ENCODE results near the gene RBMS1. TPM values are rescaled to one million over a fixed set of nuclear protein-coding genes. Genes with fewer than 3 reads are reported as not detected.
"Not testable (repeated sequence)": the region's sequence is repeated elsewhere in the genome, so short reads cannot be mapped to it uniquely, and the experiment has no call there.

RBMS1 gene
- total RNA-seq, 1 donor from 2014 or later = 116 TPM

DNA sequence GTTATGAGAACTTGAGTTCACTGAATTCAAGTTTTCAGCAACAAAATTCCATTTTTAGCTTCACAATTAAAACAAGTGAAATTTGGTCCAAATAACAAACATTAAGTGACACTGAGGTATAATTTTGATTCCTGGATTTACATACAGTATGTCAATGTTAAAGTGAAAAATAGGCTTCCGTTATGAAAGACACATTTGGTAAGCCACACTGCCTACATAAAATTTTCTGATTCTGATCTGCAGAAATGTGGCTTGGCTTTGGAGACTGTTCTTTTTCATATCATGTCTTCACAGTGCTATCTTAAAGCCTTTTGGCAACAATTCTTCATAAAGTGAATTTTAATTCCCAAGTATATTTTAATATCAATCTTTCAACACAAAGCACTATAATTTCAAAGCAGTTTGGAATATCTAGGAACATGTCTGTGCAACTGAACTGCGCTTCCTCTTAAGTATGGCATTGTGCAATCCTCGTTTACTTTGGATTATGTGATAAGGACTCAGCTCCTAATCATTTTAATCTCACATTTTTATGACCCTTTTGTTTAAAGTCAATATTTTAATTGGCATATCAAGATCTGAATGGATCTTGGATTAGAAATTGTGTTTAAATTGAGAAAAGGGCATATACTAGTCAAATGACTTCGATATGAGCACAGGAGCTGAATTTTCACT lies 60.0 kb downstream of the RBMS1 start:
- no peak for DNase-seq (ENCODE audit: low read depth)

DNA sequence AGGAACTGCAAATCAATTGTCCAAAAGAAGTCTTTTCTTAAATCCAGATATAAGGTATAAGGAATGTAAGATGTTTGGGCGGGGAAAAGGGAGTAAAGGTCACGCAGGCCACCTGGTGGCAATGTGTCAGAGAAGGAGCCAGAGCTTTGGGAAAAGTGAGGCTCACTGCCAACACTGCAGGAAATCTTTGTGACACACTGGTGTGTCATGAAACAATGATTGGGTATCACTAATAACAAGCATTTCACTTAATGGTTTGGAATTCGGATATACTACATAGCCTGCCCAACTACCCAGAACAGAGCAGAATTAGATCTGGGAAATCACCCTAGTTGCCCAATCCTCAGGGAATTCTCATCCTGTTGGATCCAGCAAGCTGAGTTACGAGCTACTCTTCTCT lies 61.0 kb downstream of the RBMS1 start:
- DNase-seq (ENCODE audit: low read depth) = peak; percentile 97

DNA sequence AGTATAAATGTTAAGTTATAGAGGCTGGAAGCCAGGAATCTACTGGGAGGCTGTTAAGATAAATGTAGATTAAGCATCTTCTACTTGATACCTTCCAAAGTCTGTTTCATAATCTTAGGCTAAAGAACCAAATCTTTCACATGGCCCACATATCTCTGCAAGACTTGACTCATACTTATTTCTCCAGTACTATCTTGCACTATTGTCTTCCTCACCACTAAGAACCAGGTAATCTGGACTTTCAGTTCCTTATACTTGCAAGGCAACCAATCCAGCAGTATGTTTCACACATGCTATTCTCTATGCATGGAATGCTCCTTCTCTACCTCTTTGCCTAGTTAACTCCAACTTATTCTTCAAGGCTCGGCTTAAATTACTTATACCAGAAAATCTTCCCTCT lies 62.2 kb downstream of the RBMS1 start:
- no peak for DNase-seq (ENCODE audit: low read depth)

DNA sequence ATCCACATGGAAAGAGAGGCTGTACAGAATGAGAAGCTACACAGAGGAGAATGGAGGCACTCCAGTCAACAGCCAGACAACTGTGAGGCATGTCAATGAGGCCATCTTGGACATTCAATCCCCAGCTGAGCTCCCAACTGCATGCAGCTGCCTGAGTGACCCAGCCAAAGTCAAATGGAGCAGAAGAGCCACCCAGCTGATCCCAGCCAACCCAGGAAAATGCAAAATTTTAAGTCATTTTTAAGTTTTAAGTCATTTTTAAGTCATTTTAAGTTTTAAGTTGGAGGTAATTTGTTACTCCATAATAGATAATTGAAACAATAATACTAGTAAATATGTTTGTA lies 63.6 kb downstream of the RBMS1 start:
- DNase-seq (ENCODE audit: low read depth) = no peak

DNA sequence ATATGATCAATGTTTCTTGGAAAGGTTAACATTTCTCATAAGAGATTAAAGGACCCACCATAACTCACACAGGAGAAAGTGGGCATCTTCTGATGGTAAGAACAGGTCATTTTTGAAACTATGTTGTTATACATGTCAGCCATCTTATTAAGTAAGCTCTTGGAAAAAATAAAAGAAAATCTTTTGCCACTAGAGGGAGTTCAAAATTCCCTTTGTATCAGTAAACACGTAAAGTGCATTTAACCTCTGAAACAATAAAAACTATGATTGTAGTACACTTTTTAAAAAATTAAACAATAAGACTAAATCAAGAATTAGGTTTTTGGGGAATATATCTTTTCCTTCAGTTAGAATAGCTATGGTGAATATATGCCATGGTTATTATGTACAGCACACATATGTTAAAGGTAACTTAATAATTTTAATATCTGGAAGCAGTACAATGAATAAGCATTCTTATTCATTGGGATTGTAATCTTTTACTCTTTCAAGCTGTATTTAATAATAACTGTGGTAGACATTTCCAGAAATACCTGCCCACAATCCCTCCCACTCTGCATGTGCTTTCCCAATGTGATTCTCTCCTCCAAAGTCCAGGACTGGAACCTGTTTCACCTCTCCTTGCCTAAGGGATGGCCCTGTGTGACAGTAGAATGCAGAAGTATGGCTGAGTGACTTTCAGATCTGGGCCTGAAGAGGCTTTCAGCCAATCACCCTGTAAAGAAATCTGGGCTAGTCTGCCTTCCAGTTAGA lies 64.2 kb downstream of the RBMS1 start:
- DNase-seq (ENCODE audit: low read depth) = peak; percentile 78

DNA sequence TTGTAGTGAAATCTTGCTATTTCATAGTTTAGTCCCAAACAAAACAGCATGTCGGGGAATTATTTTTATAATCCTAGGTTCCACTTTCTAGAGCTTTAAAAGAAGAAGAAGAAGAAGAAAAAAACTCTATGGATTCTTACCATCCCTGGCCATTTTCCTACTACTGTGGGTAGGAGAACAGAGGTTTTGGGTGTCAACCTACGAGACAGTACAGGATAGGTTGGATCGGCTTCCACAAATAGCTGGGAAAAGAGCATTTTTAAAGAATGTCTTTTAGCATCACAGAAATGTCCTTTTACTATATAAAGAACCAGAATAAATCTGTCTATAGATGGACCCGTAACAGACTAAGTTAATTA lies 65.2 kb downstream of the RBMS1 start:
- no peak for DNase-seq (ENCODE audit: low read depth)

DNA sequence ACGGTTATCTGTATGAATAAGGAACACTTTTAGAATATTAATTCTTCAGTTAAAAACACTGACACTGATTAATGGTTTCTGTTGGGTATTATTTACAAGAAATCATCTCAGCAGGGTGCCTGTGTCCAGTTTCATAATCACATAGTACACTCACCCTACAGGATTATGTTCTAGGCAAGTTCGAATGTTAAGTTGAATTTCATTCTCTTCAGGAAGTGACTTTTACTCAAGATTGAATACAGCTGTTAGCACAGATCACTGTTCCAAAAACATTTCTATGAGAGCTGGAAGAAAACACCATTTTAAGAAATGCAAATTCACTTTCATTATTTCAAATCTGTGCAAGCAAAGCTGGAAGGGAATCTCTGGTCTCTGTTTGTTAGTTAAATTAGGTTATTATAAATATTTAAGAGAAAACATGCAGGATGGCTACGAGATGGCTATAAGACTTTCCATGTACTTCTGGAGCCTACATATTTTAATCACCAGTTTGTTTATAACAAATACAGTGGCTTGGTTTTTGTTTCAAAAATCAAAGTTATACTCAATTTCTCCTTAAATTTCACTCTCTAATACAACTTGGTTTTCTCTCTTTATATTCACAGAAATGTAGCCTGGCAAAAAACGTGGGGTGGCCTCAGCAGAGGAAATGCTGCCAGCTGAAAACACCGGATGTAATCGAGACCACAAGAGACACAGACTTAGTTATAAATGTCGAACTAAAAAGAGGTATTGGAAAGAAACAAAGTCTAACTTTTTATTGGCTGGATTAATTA lies 65.8 kb downstream of the RBMS1 start:
- no peak for DNase-seq (ENCODE audit: low read depth)

DNA sequence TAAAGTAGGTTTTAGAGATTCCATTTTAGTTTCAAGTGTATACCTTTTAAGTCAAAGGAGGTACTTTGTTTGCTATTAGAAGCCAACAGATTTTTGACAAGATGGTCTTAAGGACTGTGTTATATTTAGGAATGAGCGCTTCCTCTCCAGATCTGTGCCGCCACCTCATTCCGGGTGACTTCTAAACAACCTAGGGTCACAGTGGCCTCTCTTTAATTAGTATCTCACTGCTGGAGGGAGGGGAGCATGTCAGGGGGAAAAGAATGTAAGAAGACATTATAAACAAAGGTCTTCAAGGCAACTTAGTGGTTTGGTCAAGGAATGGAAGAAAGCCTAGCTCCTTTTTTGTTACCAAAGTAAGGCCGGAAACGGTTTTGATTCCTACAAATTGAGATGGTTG lies 67.0 kb downstream of the RBMS1 start:
- DNase-seq (ENCODE audit: low read depth) = no peak

DNA sequence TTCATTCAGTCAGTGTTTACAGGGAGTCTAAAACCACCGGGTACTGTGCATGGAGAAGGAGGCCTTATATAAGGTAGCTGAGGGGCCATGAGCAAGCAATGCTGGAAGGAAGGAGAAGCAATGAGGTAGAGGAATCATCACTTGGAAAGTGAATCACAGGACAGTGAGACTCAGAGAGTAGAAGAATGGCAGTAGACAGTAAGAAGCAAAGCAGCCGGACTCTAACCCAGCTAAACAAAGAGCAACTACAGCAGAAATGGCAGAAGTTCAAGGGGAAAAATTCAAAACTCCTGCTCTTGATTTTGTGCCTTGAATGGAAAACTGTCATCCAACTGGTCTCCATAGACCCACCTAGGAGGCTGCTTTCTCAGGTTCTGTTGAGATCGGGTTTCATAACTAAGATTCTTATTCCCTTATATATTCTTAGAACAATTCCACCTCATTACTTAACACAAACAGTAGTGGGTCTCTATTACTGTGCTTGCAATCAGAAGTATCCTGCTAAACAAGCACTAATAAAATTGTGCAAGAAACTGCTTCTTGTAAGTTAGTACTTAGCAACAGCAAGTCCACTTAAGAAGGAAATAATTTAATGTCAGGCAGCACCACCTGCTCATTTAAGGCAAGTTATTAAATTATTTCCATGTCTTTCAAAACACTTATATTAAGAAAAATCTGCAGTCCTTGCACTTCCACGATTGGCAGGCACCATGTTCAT lies 68.0 kb downstream of the RBMS1 start:
- peak; percentile 58 for DNase-seq (ENCODE audit: low read depth)

DNA sequence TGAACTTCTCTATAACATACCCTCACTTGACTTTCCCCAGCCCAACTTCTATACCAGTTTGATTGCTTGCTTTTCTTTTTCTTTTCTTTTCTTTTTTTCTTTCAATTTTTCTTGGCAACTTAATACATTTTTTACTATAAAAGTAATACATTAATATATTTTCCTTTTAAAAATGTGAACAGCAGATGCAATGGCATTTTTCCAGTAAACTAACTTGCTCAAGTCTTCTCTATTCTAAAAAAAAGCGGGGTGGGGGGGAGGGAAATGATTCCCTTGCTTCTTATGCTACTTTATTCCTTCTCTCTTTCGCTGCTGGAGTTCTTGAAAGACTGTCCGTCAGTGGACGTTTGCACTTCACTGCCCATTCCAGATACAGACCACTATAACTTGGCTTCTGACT lies 70.5 kb downstream of the RBMS1 start:
- no peak for DNase-seq (ENCODE audit: low read depth)

DNA sequence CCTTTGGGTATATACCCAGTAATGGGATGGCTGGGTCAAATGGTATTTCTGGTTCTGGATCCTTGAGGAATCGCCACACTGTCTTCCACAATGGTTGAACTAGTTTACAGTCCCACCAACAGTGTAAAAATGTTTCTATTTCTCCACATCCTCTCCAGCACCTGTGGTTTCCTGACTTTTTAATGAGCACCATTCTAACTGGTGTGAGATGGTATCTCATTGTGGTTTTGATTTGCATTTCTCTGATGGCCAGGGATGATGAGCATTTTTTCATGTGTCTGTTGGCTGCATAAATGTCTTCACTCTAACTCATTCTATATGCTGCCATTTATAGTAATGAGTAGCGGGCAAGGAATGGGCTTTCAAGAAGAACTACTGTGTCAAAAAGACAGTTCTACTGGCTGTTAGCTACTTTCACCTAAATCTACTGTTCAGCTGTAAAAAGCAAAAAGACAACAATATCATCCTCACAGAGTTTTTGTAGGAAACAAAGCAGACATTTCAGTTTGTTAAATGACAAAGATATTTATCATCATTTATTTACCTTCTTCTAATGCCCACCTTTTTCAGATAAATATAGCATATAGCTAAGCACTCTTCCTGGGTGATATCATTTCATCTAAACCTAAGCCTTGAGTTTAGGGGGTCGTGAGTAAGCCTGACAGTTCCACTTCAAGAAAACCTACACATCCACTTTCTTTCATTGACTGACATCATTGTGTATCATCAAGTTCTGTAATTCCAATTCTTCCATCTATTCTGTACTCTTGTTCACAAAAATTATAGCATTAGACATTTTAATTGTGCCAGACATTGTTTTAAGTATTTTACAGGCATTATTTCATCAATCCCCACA lies 71.7 kb downstream of the RBMS1 start:
- not testable (repeated sequence) for DNase-seq (ENCODE audit: low read depth)

DNA sequence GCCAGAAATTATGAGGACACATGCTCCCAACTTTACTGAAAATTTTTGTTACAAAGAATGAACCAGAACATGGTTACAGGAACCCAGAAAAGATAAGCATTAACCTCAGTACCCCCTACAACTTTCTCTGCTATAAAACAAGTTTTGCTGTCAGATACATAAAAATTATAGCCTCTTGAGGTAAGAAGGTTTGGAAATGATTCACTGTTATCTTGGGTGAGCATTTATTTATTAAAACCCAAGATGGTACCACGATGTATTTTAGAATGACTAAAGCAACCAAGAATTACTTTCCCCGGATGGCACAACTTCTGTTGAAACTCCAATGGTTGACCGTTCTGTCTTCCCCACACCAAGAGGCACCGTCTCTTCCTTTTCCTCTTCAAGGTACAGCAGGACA lies 72.9 kb downstream of the RBMS1 start:
- DNase-seq (ENCODE audit: low read depth) = no peak

DNA sequence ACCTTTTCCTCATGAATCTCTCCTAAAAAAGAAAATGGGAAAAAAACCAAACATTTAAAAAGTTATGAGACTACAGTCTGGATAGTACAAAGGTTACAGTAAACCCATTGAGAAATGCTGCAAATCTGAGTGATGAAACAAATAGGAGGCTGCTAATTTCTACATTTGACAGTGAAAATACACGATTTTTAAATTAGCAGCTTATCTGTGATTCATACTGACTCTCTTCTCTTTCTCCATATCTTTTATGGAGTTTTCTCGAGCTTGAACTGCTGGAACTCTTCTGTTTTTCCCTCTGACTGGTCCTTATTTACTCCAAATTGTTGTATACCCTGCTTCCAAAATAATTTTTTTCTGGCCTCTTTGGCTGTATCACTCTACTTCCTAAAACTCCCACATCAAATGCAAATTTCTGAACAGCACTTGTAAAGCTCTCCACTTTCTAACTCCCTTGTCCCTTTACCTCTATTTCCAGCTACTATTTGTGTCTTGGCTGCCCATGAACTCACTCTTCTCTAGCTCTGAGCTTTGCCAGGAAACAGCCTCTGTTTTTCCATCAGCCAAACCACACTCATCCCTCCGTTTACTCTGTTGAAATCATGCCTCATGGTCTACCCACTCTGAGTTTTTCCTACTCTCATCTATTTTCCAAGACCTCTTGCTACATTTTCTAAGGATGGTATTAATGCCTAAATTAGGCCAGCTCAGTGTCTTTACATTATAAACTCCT lies 73.7 kb downstream of the RBMS1 start:
- peak; percentile 62 for DNase-seq (ENCODE audit: low read depth)

DNA sequence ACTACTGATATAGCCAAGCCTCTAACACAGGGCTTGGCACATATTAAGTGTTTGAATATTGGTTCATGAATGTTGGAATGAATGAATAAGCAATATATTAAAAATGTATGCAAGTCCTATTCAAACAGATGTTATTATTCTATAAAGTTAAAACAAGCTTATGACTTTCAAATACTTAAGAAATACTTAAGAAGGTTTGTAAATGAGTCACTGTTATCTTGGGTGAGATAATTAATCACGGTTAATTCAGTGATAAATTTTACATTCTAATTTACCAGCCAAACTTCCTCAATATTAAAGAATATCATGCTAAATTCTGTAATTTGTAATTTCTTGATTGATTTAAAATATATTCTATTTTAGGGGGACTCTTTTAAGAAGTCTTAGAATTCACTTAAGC lies 74.8 kb downstream of the RBMS1 start:
- DNase-seq (ENCODE audit: low read depth) = peak; percentile 34

DNA sequence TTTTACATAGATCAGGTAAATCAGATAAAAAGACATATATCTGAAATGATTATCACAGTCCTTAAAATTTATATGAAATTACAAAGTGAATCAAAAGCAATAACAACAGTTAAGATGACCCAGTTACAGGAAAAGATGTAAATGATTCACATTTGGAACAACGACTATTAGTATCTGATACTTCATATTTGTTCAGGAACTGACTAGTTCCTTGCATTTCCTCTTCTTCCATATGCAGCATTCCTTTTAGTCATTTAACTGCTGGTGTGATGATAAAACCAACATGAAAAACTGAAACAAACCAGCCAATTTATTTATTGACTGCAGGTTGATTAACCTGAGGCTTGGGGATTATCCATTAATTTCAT lies 75.2 kb downstream of the RBMS1 start:
- DNase-seq (ENCODE audit: low read depth) = no peak

DNA sequence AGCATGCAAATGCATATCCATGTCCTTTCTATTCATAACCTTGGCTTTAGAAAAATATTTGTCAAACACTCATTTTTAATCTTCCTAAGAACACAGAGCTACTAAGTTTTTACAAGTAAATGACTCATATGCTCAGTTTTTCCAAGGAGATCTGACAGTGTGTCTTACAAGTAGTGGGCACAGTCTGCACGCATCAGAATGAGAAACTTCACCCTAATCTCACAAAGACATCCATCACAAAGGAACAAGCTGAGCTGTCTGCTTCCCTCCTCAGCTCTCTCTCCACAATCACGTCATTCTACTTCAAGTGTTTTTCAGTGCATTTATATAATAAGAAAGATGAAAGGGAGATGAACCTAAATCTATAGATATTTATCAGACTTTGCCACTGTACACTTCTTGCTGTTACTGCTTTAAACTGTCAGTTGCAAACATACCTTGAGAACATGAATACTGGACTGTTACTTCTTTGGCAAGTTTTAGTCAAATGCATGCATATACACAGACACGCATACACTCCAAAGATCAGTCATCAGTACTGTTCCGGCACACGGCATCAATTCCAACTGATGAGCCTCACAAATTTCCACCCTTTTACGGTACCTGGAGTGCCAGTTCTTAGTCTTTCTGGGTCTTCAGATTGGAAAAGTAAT lies 75.7 kb downstream of the RBMS1 start:
- DNase-seq (ENCODE audit: low read depth) = no peak

DNA sequence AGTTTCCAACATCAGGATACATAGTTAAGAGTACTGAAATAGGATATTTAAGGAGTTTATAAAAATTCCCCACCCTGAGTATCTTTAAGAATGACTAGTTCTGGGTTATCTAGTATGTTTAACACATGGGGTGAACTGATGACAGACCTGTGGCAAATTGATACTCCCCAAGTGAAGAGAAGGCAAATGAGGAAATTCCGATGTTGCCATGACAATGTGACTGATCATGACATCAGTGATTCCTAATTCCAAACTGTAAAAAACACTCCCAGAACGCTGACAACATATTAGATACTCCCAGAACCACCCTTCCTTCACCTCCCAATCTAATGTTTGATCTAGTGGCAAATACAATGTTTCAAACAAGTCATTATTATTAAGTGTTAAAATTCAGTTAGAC lies 77.6 kb downstream of the RBMS1 start:
- no peak for DNase-seq (ENCODE audit: low read depth)

DNA sequence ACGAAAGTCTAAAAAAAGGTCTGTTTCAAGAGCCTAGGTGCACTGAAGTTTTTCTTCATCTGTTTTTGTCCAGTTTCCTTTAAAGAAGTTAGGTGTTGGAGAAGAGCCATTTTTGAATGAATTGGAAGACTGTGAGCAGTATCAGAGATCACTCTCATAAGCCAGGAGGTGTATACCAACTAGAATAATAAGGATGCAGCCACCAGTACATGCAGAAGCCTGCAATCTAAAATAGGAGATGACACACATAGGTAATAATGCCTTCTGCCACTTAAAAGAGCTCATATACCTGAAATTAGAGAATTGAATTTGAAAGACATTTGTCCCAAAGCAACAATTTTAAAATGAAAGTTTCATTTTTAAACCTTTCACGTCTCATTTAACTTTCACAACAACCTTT lies 81.7 kb downstream of the RBMS1 start:
- DNase-seq (ENCODE audit: low read depth) = no peak

DNA sequence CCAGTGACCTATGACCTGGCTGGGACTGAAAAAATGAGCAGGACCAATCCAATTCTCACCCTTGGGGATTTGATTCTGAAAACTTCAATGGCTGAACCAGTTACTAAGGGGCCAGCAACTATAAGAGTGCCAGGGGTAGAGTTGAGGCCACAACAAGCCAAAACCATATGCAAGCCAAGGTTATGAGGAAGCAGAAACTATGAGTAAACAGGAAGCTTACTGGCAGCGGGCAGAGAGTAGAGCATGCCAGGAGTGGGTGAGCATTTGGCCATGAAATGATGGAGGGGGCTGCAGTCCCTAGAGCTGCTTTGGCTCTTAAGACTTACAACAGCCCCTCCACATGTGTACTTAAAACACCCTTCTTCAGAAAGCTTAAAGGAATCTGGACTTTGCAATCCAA lies 82.4 kb downstream of the RBMS1 start:
- peak; percentile 73 for DNase-seq (ENCODE audit: low read depth)

DNA sequence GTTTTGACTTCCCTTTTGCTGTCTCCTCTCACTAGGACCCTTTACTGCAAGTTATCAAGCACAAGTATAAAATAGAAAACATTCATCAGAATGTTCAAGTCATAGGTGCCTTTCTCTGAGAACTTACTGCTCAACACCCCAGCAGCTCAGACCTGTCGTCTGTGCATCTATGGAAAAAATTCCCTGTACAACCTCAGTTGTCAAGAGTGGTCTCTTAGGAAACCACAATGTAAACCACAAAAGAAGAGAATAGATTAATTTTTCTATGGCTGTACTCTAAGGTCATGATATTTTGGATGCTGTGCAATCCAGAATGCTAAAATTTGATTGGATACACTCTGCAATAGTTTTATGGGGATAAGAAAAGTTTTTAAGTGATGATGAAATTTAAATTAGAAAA lies 84.1 kb downstream of the RBMS1 start:
- no peak for DNase-seq (ENCODE audit: low read depth)

DNA sequence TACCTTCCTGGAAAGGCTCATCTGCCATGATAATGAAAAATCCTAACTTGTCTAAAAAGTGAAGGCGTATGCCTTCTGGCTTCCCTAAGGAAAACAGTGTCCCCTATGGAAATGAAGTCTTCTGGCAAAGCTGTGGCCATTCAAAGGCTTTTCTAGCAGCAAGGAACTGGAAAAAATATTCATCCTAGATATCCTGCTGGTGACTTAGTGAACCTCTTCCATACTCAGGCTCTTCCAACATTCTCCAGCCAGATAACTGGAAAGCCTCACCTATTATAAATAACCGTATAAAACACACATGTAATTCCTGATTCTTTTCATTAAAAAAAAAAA lies 84.7 kb downstream of the RBMS1 start:
- DNase-seq (ENCODE audit: low read depth) = no peak

Data from renal cortical epithelial cell (primary cell).